Thymus (tissue), 11 donors: ENCODE data around the gene PPP1R2B. TPM values are rescaled to one million over a fixed set of nuclear protein-coding genes. Genes with fewer than 3 reads are reported as not detected.
"Not testable (repeated sequence)": the region's sequence is repeated elsewhere in the genome, so short reads cannot be mapped to it uniquely, and the experiment has no call there.

ENCODE experiments used
- DNase-seq, 9 donors: peaks; one replicate each; pipeline ENCODE4 v3.0.0-alpha.2; 2013; ENCODE audit warnings: low spot score in 9 of 9, low read depth in 6 of 9, missing footprints in 1 of 9
- H3K27ac ChIP-seq, 2 donors: one replicate each; pipeline ENCODE4 v1.5.1; 2013; ENCODE audit warnings: control low read depth in 1 of 2, low read depth in 1 of 2, low read length in 1 of 2, mild to moderate bottlenecking in 1 of 2, moderate library complexity in 1 of 2
- H3K27me3 ChIP-seq, 2 donors: one replicate each; pipeline ENCODE4 v1.5.1; 2013; ENCODE audit warnings: low read length in 1 of 2; ENCODE audit not compliant: control insufficient read depth in 2 of 2, insufficient read depth in 1 of 2
- H3K36me3 ChIP-seq, 2 donors: one replicate each; pipeline ENCODE4 v1.5.1; 2013; ENCODE audit warnings: low read length in 1 of 2, mild to moderate bottlenecking in 1 of 2, moderate library complexity in 1 of 2; ENCODE audit not compliant: control insufficient read depth in 2 of 2, insufficient read depth in 2 of 2
- H3K4me1 ChIP-seq, 2 donors: one replicate each; pipeline ENCODE4 v1.5.1; 2013; ENCODE audit warnings: low read length in 2 of 2; ENCODE audit not compliant: control insufficient read depth in 2 of 2, insufficient read depth in 2 of 2
- H3K4me3 ChIP-seq, 2 donors: one replicate each; pipeline ENCODE4 v1.5.1; 2013; ENCODE audit warnings: low read length in 2 of 2, control low read depth in 1 of 2, mild to moderate bottlenecking in 1 of 2
- H3K9me3 ChIP-seq, 2 donors: one replicate each; pipeline ENCODE4 v1.5.1; 2013; ENCODE audit warnings: low read length in 1 of 2, mild to moderate bottlenecking in 1 of 2; ENCODE audit not compliant: control insufficient read depth in 2 of 2, insufficient read depth in 1 of 2
- WGBS: extraction: QIAGEN DNeasy Blood & Tissue Kit; methylation state at CpG from one replicate; pipeline ENCODE4 v1.1.7; 2013; 5-methylcytosine and 5-hydroxymethylcytosine counted together
- polyA plus RNA-seq: library from polyadenylated mRNA; stranded (reverse); fragments of 200-250 nt; gene quantifications from one replicate; pipeline ENCODE4 v1.2.3, GENCODE V29; 2013
- total RNA-seq: library from RNA; stranded (reverse); fragments of 120-200 nt; gene quantifications from one replicate; pipeline ENCODE4 v1.2.4, GENCODE V29; 2013
- donor health status: healthy.

PPP1R2B gene
- total and polyA plus RNA-seq, 2 donors, result 0.07 to 0.14 TPM

GRCh38 chr5:156824800-156825199 is 25.3 kb upstream of the PPP1R2B start:
- Histone ChIP-seq H3K9me3 (no peaks in the 10 kb centered on the region), H3K27ac (no peak overlapping the region), H3K4me1 (no peaks in the 10 kb centered on the region), H3K4me3 (no peak overlapping the region), H3K27me3 (no peaks in the 10 kb centered on the region), H3K36me3 (no peaks in the 10 kb centered on the region)
- 46% methylated on average over 2 of the region's 2 CpGs for WGBS
- DNase-seq, result no peak

GRCh38 chr5:156825688-156826087 is 24.4 kb upstream of the PPP1R2B start:
- DNase-seq, result no peak
- no peaks in the 10 kb centered on the region for H3K27me3 ChIP-seq
- no peak overlapping the region for H3K4me3 ChIP-seq
- H3K9me3 ChIP-seq, result no peaks in the 10 kb centered on the region
- no peaks in the 10 kb centered on the region for H3K36me3 ChIP-seq
- H3K4me1 ChIP-seq, result no peaks in the 10 kb centered on the region
- 86% methylated on average over 3 of the region's 3 CpGs for WGBS
- no peak overlapping the region for H3K27ac ChIP-seq

GRCh38 chr5:156826150-156826549 is 23.9 kb upstream of the PPP1R2B start:
- no peak overlapping the region for H3K27ac ChIP-seq
- no peaks in the 10 kb centered on the region for H3K9me3 ChIP-seq
- DNase-seq, result no peak
- H3K4me3 ChIP-seq, result no peak overlapping the region
- no peaks in the 10 kb centered on the region for H3K27me3 ChIP-seq
- WGBS, result 67% methylated on average over 4 of the region's 4 CpGs
- H3K4me1 ChIP-seq, result no peaks in the 10 kb centered on the region
- H3K36me3 ChIP-seq, result no peaks in the 10 kb centered on the region

GRCh38 chr5:156834916-156835315 is 15.2 kb upstream of the PPP1R2B start:
- Histone ChIP-seq H3K27ac (no peak overlapping the region), H3K4me3 (no peak overlapping the region), H3K4me1 (no peaks in the 10 kb centered on the region), H3K27me3 (no peaks in the 10 kb centered on the region), H3K36me3 (no peaks in the 10 kb centered on the region), H3K9me3 (no peaks in the 10 kb centered on the region)
- no peak for DNase-seq
- 88% methylated on average over 6 of the region's 6 CpGs for WGBS

GRCh38 chr5:156835905-156836304 is 14.2 kb upstream of the PPP1R2B start:
- Histone ChIP-seq H3K4me3 (no peak overlapping the region), H3K4me1 (no peaks in the 10 kb centered on the region), H3K27me3 (no peaks in the 10 kb centered on the region), H3K36me3 (no peaks in the 10 kb centered on the region), H3K9me3 (no peaks in the 10 kb centered on the region), H3K27ac (no peak overlapping the region)
- DNase-seq, result no peak
- 87% methylated on average over 3 of the region's 3 CpGs for WGBS

GRCh38 chr5:156836846-156837245 is 13.2 kb upstream of the PPP1R2B start:
- Histone ChIP-seq H3K27ac (no peak overlapping the region), H3K36me3 (no peaks in the 10 kb centered on the region), H3K4me3 (no peak overlapping the region), H3K4me1 (no peaks in the 10 kb centered on the region), H3K27me3 (no peaks in the 10 kb centered on the region), H3K9me3 (no peaks in the 10 kb centered on the region)
- DNase-seq, result no peak
- WGBS, result 87% methylated on average over 3 of the region's 3 CpGs

GRCh38 chr5:156838961-156839360 is 11.1 kb upstream of the PPP1R2B start:
- Histone ChIP-seq H3K4me3 (no peak overlapping the region), H3K27ac (no peak overlapping the region), H3K36me3 (no peaks in the 10 kb centered on the region), H3K9me3 (no peaks in the 10 kb centered on the region), H3K4me1 (no peaks in the 10 kb centered on the region), H3K27me3 (no peaks in the 10 kb centered on the region)
- no peak for DNase-seq
- WGBS, result 97% methylated on average over 5 of the region's 5 CpGs

GRCh38 chr5:156841737-156842136 is 8.4 kb upstream of the PPP1R2B start:
- Histone ChIP-seq H3K27me3 (no peaks in the 10 kb centered on the region), H3K27ac (no peak overlapping the region), H3K4me1 (no peaks in the 10 kb centered on the region), H3K4me3 (no peak overlapping the region), H3K36me3 (no peaks in the 10 kb centered on the region), H3K9me3 (no peaks in the 10 kb centered on the region)
- DNase-seq, result no peak

- Histone ChIP-seq H3K4me3 (no peak overlapping the region), H3K27me3 (peaks cover 0 to 13% of the 10 kb centered on the region in 2 donors), H3K9me3 (no peaks in the 10 kb centered on the region), H3K36me3 (no peaks in the 10 kb centered on the region), H3K4me1 (no peaks in the 10 kb centered on the region), H3K27ac (no peak overlapping the region)
- DNase-seq, result no peak
- 90% methylated on average over 2 of the region's 2 CpGs for WGBS
These were observed 3.2 kb upstream of the PPP1R2B start for GRCh38 chr5:156846914-156847313.

GRCh38 chr5:156848447-156848846 is 1.6 kb upstream of the PPP1R2B start:
- H3K27me3 ChIP-seq, result peaks cover 0 to 13% of the 10 kb centered on the region in 2 donors
- H3K4me3 ChIP-seq, H3K9me3 ChIP-seq, H3K36me3 ChIP-seq, H3K27ac ChIP-seq, DNase-seq, H3K4me1 ChIP-seq: not testable (repeated sequence)
- WGBS, result 95% methylated on average over 1 of the region's 1 CpG
